GM13976 (cell line): Measurements from ENCODE around the gene SMURF2.

Experiments
- DNase-seq: peaks from one replicate; pipeline ENCODE4 v3.0.0; 2012; ENCODE audit warnings: low spot score
- CTCF ChIP-seq: IDR thresholded peaks from 2 replicates; pipeline ENCODE4 v1.5.1; 2012; ENCODE audit warnings: borderline replicate concordance, mild to moderate bottlenecking; ENCODE audit not compliant: insufficient read depth; ENCODE audit errors: extremely low read depth, missing control alignments, control extremely low read depth
- in situ Hi-C: fragments of 300-500 bp; cut with MboI; formaldehyde crosslinking; loops from one replicate; pipeline ENCODE4 v1.12.0; 2022; ENCODE audit warnings: low sequenced_read_pairs, mixed read lengths, inconsistent platforms; ENCODE audit not compliant: unreplicated experiment

SMURF2 gene

GRCh38 chr17:64533784-64534183 is 128.3 kb downstream of the SMURF2 start:
- no peak for DNase-seq
- no peak for TF ChIP-seq CTCF
- in situ Hi-C loops: no loop called here

- DNase-seq: no peak
- TF ChIP-seq CTCF: no peak
- in situ Hi-C loops: no loop called here
Measured at GRCh38 chr17:64532409-64532808, 129.7 kb downstream of the SMURF2 start.

GRCh38 chr17:64531955-64532371 is 130.1 kb downstream of the SMURF2 start:
- TF ChIP-seq CTCF: no peak
- no peak for DNase-seq
- in situ Hi-C loops: no loop called here

- in situ Hi-C loops: no loop called here
- no peak for TF ChIP-seq CTCF
- no peak for DNase-seq
Measured at GRCh38 chr17:64529221-64529620, 132.9 kb downstream of the SMURF2 start.

- in situ Hi-C loops: no loop called here
- no peak for TF ChIP-seq CTCF
Measured at GRCh38 chr17:64527914-64528313, 134.2 kb downstream of the SMURF2 start.

GRCh38 chr17:64520359-64520758 is 141.7 kb downstream of the SMURF2 start:
- DNase-seq: no peak
- TF ChIP-seq CTCF: no peak
- in situ Hi-C loops: no loop called here

More at GRCh38 chr17:64527914-64528313, 134.2 kb downstream of the SMURF2 start:
- DNase-seq: no peak

- in situ Hi-C loops: no loop called here
- DNase-seq: no peak
- TF ChIP-seq CTCF: no peak
Measured at GRCh38 chr17:64519601-64520000, 142.5 kb downstream of the SMURF2 start.
